HepG2 (cell line): ENCODE measurements around the gene NARS2. TPM values are rescaled to one million over a fixed set of nuclear protein-coding genes. Genes with fewer than 3 reads are reported as not detected.

ENCODE experiments used
- ATAC-seq: fragments of 200-7000 bp; cut with Tn5 transposase; 3 replicates; pipeline ENCODE4 v1.9.1; 2020; ENCODE audit warnings: mild to moderate bottlenecking, moderate library complexity
- BruUV-seq: library from RNA; stranded (reverse); fragments of 400-500 nt; replicated peaks from 2 replicates; lab custom pipeline; 2021; lab: Mats Ljungman, UMichigan
- CTCF ChIA-PET: fragments of 300-600 bp; formaldehyde crosslinking; extraction: SDS; loops from one replicate; lab custom pipeline; 2021; ENCODE audit warnings: low total read pairs, inconsistent platforms, low intra/inter-chr PET ratio; lab: Yijun Ruan, JAX
- POLR2A ChIA-PET: fragments of 350-600 bp; sonication (Branson Sonifier 250); formaldehyde crosslinking; loops from one replicate; lab custom pipeline; 2020; ENCODE audit warnings: antibody characterized with exemption, inconsistent platforms; lab: Yijun Ruan, JAX
- DNase-seq: peaks from one replicate; pipeline ENCODE4 v3.0.0-alpha.2; 2015; ENCODE audit warnings: low spot score
- FAIRE-seq: peaks from 3 replicates; lab custom pipeline; 2011; peaks lifted over from hg19 to GRCh38; lab: Jason Lieb, UNC
- H2AFZ ChIP-seq: one replicate; pipeline ENCODE4 v1.6.1; 2011; ENCODE audit warnings: low read length, inconsistent platforms
- H3K27ac ChIP-seq: fragments of 300-600 bp; 3 replicates; pipeline ENCODE4 v1.8.0; 2011; ENCODE audit warnings: mixed run types, mild to moderate bottlenecking, mixed read lengths, low read length, inconsistent platforms; ENCODE audit not compliant: insufficient read depth; ENCODE audit errors: extremely low read length
- H3K27me3 ChIP-seq, 2 experiments: fragments of 200-600 bp in 1 of 2; 2 replicates in 1 of 2; 3 replicates in 1 of 2; pipeline versions ENCODE4 v1.6.0 to v1.8.0; 2011; ENCODE audit warnings: low read length in 2 of 2, mild to moderate bottlenecking in 2 of 2, moderate library complexity in 2 of 2, inconsistent platforms in 1 of 2; ENCODE audit not compliant: insufficient read depth in 2 of 2, control insufficient read depth in 1 of 2
- H3K36me3 ChIP-seq, 2 experiments: fragments of 200-600 bp in 1 of 2; replicated peaks in 1 of 2; 2 replicates in 1 of 2; 3 replicates in 1 of 2; pipeline versions ENCODE4 v1.5.1 to v1.8.0; 2011; ENCODE audit warnings: low read length in 2 of 2, inconsistent platforms in 1 of 2; ENCODE audit not compliant: insufficient read depth in 2 of 2, control insufficient read depth in 1 of 2
- H3K4me1 ChIP-seq: 2 replicates; pipeline ENCODE4 v1.5.1; 2012; ENCODE audit warnings: low read length, inconsistent platforms; ENCODE audit not compliant: insufficient read depth
- H3K4me2 ChIP-seq: 2 replicates; pipeline ENCODE4 v1.6.0; 2011; ENCODE audit warnings: low read depth, low read length, inconsistent platforms
- H3K4me3 ChIP-seq, 3 experiments: fragments of 200-600 bp in 1 of 3; sonication (generic), shearing (Covaris generic) in 1 of 3; replicated peaks in 1 of 3; 2 replicates each; pipeline ENCODE4 v1.5.1; 2011 to 2016; ENCODE audit warnings: low read length in 3 of 3, inconsistent platforms in 2 of 3, low read depth in 2 of 3, mild to moderate bottlenecking in 2 of 3, control low read depth in 1 of 3, mixed read lengths in 1 of 3; ENCODE audit not compliant: insufficient read depth in 1 of 3
- H3K79me2 ChIP-seq: one replicate; pipeline ENCODE4 v1.6.1; 2011; ENCODE audit warnings: low read length, inconsistent platforms; ENCODE audit not compliant: insufficient read depth
- H3K9ac ChIP-seq: 2 replicates; pipeline ENCODE4 v1.6.0; 2011; ENCODE audit warnings: mild to moderate bottlenecking, low read depth, low read length, inconsistent platforms; ENCODE audit not compliant: insufficient read depth
- H3K9me3 ChIP-seq: 2 replicates; pipeline ENCODE4 v1.5.1; 2012; ENCODE audit warnings: mild to moderate bottlenecking, low read length
- H4K20me1 ChIP-seq: 2 replicates; pipeline ENCODE4 v1.6.0; 2011; ENCODE audit warnings: inconsistent platforms, mild to moderate bottlenecking, low read length, moderate library complexity; ENCODE audit not compliant: insufficient read depth
- DR1 ChIP-seq: sonication (generic); formaldehyde crosslinking; IDR thresholded peaks from 2 replicates; pipeline ENCODE4 v1.8.0; 2021; ENCODE audit warnings: mild to moderate bottlenecking, missing genetic modification reagents, inconsistent platforms
- JDP2 ChIP-seq: sonication (generic); formaldehyde crosslinking; IDR thresholded peaks from 2 replicates; pipeline ENCODE4 v1.8.1; 2022; ENCODE audit warnings: missing genetic modification reagents, borderline replicate concordance
- KAT2B ChIP-seq: fragments of 150-350 bp; IDR thresholded peaks from 2 replicates; pipeline ENCODE4 v1.6.1; 2014; ENCODE audit warnings: low read depth, low read length, borderline replicate concordance
- KAT8 ChIP-seq: IDR thresholded peaks from 2 replicates; pipeline ENCODE4 v1.6.1; 2016; ENCODE audit warnings: missing genetic modification reagents, missing compliant biosample characterization
- MAFG ChIP-seq: sonication (generic); formaldehyde crosslinking; IDR thresholded peaks from 2 replicates; pipeline ENCODE4 v1.5.1; 2020; ENCODE audit warnings: mild to moderate bottlenecking, missing genetic modification reagents
- MEIS2 ChIP-seq: sonication (generic); formaldehyde crosslinking; IDR thresholded peaks from 2 replicates; pipeline ENCODE4 v1.9.0; 2021; ENCODE audit warnings: mild to moderate bottlenecking, missing genetic modification reagents
- NFAT5 ChIP-seq: sonication (generic); formaldehyde crosslinking; IDR thresholded peaks from 2 replicates; pipeline ENCODE4 v1.4.0; 2020; ENCODE audit warnings: missing genetic modification reagents
- PHF20 ChIP-seq: sonication (generic); formaldehyde crosslinking; IDR thresholded peaks from 2 replicates; pipeline ENCODE4 v1.5.0; 2020; ENCODE audit warnings: mild to moderate bottlenecking, missing genetic modification reagents
- POLR2AphosphoS5 ChIP-seq: IDR thresholded peaks from 2 replicates; pipeline ENCODE4 v1.6.1; 2012; ENCODE audit warnings: low read depth, low read length
- SNAI1 ChIP-seq: sonication (generic); formaldehyde crosslinking; IDR thresholded peaks from 2 replicates; pipeline ENCODE4 v1.5.0; 2020; ENCODE audit warnings: mild to moderate bottlenecking, missing genetic modification reagents, borderline replicate concordance
- SRSF4 ChIP-seq: fragments of 200-400 bp; formaldehyde crosslinking; IDR thresholded peaks from one replicate; pipeline ENCODE4 v1.6.1; 2018; ENCODE audit warnings: mild to moderate bottlenecking, low read depth, low read length, moderate library complexity; ENCODE audit not compliant: poor library complexity, severe bottlenecking
- ZNF224 ChIP-seq: sonication (generic); formaldehyde crosslinking; IDR thresholded peaks from 2 replicates; pipeline ENCODE4 v1.5.0; 2020; ENCODE audit warnings: mild to moderate bottlenecking, missing genetic modification reagents
- ZNF235 ChIP-seq: sonication (generic); formaldehyde crosslinking; IDR thresholded peaks from 2 replicates; pipeline ENCODE4 v1.8.1; 2023; ENCODE audit warnings: mild to moderate bottlenecking, missing genetic modification reagents, borderline replicate concordance
- ZNF354B ChIP-seq: sonication (generic); formaldehyde crosslinking; IDR thresholded peaks from 2 replicates; pipeline ENCODE4 v1.8.0; 2022; ENCODE audit warnings: mild to moderate bottlenecking, missing genetic modification reagents
- ZNF552 ChIP-seq: sonication (generic); formaldehyde crosslinking; IDR thresholded peaks from 2 replicates; pipeline ENCODE4 v1.9.0; 2022; ENCODE audit warnings: missing genetic modification reagents, mild to moderate bottlenecking, borderline replicate concordance
- ZNF773 ChIP-seq: sonication (generic); formaldehyde crosslinking; IDR thresholded peaks from 2 replicates; pipeline ENCODE4 v1.4.0; 2020; ENCODE audit warnings: missing genetic modification reagents, borderline replicate concordance
- WGBS: methylation state at CpG from one replicate; pipeline ENCODE4 v1.1.6; 2017; ENCODE audit warnings: low lambda C conversion rate; 5-methylcytosine and 5-hydroxymethylcytosine counted together
- in situ Hi-C: cut with HindIII; loops from 2 replicates; pipeline ENCODE4 v1.10.0; 2017; ENCODE audit warnings: low pct_unique_long_range_greater_than_20kb; ENCODE audit not compliant: extremely low pct_ligation_motif_present
- intact Hi-C: fragments of 100-400 bp; cut with micrococcal nuclease; formaldehyde crosslinking; loops from one replicate; pipeline ENCODE4 v1.10.0; 2022; ENCODE audit not compliant: unreplicated experiment
- polyA plus RNA-seq, 8 experiments: library from polyadenylated mRNA; depleted of rRNA in 3 of 8; stranded (reverse) in 7 of 8; unstranded in 1 of 8; fragments of >200 nt; fragmentation: Illumina TruSeq in 4 of 8; extraction: Trizol in 4 of 8; gene quantifications; 2 replicates each; pipeline versions ENCODE4 v1.2.1 to v1.2.3, GENCODE V29; 2011 to 2016; ENCODE audit warnings: low read depth in 4 of 8, missing spikeins in 1 of 8, mixed read lengths in 1 of 8; ENCODE audit not compliant: insufficient read depth in 1 of 8
- total RNA-seq, 5 experiments: library from RNA; depleted of rRNA; stranded (reverse); fragments of >200 nt; fragmentation: Illumina TruSeq; extraction: Trizol; gene quantifications; 2 replicates each; pipeline ENCODE4 v1.2.3, GENCODE V29; 2016; ENCODE audit warnings: low read depth in 1 of 5

Gene NARS2
- total and polyA plus RNA-seq, 2 of the 13 experiments (the other 11 are each of a cell fraction or from before 2014, with no cell fraction given), result 45.9 to 65.0 TPM

- no peak overlapping the region for H3K27ac ChIP-seq
- no peaks in the 10 kb centered on the region for H4K20me1 ChIP-seq
- POLR2A ChIA-PET, result no interaction called here
- in situ Hi-C loops, result no loop called here
- CTCF ChIA-PET, result no interaction called here
- H3K79me2 ChIP-seq, result no peaks in the 10 kb centered on the region
- H3K4me2 ChIP-seq, result no peak overlapping the region
- ATAC-seq (no peak), DNase-seq (no peak), FAIRE-seq (no peak)
- no peak overlapping the region for H3K9ac ChIP-seq
- H2AFZ ChIP-seq, result no peak overlapping the region
- 100% methylated on average over 1 of the region's 1 CpG for WGBS
- no peaks in the 10 kb centered on the region for H3K4me1 ChIP-seq
- H3K4me3 ChIP-seq, result no peak overlapping the region
- TF ChIP-seq MEIS2 (no peak), ZNF773 (CRISPR knock-in tag) (no peak), ZNF552 (CRISPR knock-in tag) (no peak), POLR2AphosphoS5 (no peak), DR1 (no peak)
- no peaks in the 10 kb centered on the region for H3K27me3 ChIP-seq
- H3K36me3 ChIP-seq, result peaks cover 9 to 33% of the 10 kb centered on the region in 2 experiments
- BruUV-seq, result no TSS peak
- no peaks in the 10 kb centered on the region for H3K9me3 ChIP-seq
- intact Hi-C loops, result no loop called here
These were observed 129.9 kb downstream of the NARS2 start for GRCh38 chr11:78444726-78445125.

GRCh38 chr11:78441956-78442355 is 132.7 kb downstream of the NARS2 start:
- H3K36me3 ChIP-seq, result peaks cover 11 to 40% of the 10 kb centered on the region in 2 experiments; a peak in 4 of 5 replicates
- H3K4me1 ChIP-seq, result no peaks in the 10 kb centered on the region
- FAIRE-seq (no peak), DNase-seq (no peak), ATAC-seq (no peak)
- H3K27me3 ChIP-seq, result no peaks in the 10 kb centered on the region
- intact Hi-C loops, result no loop called here
- H3K4me2 ChIP-seq, result no peak overlapping the region
- no TSS peak for BruUV-seq
- no peaks in the 10 kb centered on the region for H3K9me3 ChIP-seq
- H2AFZ ChIP-seq, result no peak overlapping the region
- WGBS, result 95% methylated on average over 4 of the region's 4 CpGs
- no peaks in the 10 kb centered on the region for H4K20me1 ChIP-seq
- H3K4me3 ChIP-seq, result no peak overlapping the region
- no peak overlapping the region for H3K27ac ChIP-seq
- in situ Hi-C loops, result no loop called here
- POLR2A ChIA-PET, result no interaction called here
- no peak overlapping the region for H3K9ac ChIP-seq
- no peaks in the 10 kb centered on the region for H3K79me2 ChIP-seq
- CTCF ChIA-PET, result no interaction called here
- TF ChIP-seq KAT8 (CRISPR knock-in tag) (no peak), NFAT5 (no peak), JDP2 (CRISPR knock-in tag) (no peak), ZNF224 (no peak), KAT2B (no peak), ZNF354B (no peak), SNAI1 (CRISPR knock-in tag) (no peak), ZNF235 (CRISPR knock-in tag) (no peak), MAFG (CRISPR knock-in tag) (no peak), PHF20 (CRISPR knock-in tag) (no peak), SRSF4 (no peak)
